Measurements from ENCODE around the gene SMIM33.
A peak's percentile ranks its signal among the peaks of the same experiment; 100 is the strongest.

DNA sequence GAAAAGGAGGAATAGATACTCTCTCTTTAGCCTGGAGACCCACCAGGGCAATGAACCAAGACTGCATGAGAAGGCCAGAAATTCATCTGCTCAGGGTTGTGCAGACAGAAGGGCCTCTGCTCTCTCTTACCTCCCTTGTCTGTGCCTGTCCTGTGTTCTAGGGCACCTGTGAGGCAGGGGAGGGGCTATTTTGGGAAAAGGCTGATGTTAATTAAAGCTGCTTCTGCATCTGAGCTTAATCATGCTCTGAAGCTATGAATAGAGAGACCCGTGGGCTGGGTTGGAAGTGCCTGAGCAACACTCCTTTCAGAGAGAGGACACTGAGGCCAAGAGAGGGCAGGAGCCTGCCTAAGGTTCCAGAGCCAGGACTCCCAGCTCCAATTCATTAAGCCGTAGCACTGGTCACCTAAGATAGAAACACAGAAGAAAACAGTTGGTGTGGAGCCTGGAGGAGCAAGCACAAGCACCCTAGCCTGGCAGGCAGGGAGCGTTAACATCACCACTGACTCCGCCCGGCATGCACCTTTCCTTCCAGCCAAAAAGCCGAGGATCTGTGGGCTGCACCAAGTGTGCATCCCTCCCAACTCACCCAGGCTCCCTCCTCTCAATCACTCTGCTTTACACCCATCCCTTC is 43.2 kb downstream of the SMIM33 start:
- TF ChIP-seq, protein P1, sequence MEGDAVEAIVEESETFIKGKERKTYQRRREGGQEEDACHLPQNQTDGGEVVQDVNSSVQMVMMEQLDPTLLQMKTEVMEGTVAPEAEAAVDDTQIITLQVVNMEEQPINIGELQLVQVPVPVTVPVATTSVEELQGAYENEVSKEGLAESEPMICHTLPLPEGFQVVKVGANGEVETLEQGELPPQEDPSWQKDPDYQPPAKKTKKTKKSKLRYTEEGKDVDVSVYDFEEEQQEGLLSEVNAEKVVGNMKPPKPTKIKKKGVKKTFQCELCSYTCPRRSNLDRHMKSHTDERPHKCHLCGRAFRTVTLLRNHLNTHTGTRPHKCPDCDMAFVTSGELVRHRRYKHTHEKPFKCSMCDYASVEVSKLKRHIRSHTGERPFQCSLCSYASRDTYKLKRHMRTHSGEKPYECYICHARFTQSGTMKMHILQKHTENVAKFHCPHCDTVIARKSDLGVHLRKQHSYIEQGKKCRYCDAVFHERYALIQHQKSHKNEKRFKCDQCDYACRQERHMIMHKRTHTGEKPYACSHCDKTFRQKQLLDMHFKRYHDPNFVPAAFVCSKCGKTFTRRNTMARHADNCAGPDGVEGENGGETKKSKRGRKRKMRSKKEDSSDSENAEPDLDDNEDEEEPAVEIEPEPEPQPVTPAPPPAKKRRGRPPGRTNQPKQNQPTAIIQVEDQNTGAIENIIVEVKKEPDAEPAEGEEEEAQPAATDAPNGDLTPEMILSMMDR (IDR thresholded peaks at IDR 0.05; ENCODE audit: poor library complexity, severe bottlenecking), result peak; percentile 23
- TF ChIP-seq POLR2AphosphoS5 (IDR thresholded peaks at IDR 0.05) (no peak), EP300 (conservative IDR thresholded peaks at IDR 0.05; ENCODE audit: poor library complexity, severe bottlenecking) (no peak), EZH2 (IDR thresholded peaks at IDR 0.05; ENCODE audit: borderline replicate concordance, insufficient read depth, low read length, poor library complexity, severe bottlenecking) (no peak), RAD21 (conservative IDR thresholded peaks at IDR 0.05) (no peak)
- TF ChIP-seq, protein P2, sequence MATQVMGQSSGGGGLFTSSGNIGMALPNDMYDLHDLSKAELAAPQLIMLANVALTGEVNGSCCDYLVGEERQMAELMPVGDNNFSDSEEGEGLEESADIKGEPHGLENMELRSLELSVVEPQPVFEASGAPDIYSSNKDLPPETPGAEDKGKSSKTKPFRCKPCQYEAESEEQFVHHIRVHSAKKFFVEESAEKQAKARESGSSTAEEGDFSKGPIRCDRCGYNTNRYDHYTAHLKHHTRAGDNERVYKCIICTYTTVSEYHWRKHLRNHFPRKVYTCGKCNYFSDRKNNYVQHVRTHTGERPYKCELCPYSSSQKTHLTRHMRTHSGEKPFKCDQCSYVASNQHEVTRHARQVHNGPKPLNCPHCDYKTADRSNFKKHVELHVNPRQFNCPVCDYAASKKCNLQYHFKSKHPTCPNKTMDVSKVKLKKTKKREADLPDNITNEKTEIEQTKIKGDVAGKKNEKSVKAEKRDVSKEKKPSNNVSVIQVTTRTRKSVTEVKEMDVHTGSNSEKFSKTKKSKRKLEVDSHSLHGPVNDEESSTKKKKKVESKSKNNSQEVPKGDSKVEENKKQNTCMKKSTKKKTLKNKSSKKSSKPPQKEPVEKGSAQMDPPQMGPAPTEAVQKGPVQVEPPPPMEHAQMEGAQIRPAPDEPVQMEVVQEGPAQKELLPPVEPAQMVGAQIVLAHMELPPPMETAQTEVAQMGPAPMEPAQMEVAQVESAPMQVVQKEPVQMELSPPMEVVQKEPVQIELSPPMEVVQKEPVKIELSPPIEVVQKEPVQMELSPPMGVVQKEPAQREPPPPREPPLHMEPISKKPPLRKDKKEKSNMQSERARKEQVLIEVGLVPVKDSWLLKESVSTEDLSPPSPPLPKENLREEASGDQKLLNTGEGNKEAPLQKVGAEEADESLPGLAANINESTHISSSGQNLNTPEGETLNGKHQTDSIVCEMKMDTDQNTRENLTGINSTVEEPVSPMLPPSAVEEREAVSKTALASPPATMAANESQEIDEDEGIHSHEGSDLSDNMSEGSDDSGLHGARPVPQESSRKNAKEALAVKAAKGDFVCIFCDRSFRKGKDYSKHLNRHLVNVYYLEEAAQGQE (IDR thresholded peaks at IDR 0.05; ENCODE audit: borderline replicate concordance), result no peak
